Lower leg skin (tissue), 3 donors: ENCODE results near the gene PLCB1.

Experiments
- CTCF ChIP-seq, 3 donors: fragments of 450-650 bp; IDR thresholded peaks; one replicate each; pipeline ENCODE4 v1.5.1; 2016; ENCODE audit warnings: antibody characterized with exemption in 3 of 3, mild to moderate bottlenecking in 3 of 3, moderate library complexity in 2 of 3
- POLR2A ChIP-seq, 2 donors: fragments of 450-650 bp; IDR thresholded peaks; one replicate each; pipeline ENCODE4 v1.6.1; 2016 to 2017; ENCODE audit warnings: antibody characterized with exemption in 2 of 2, mild to moderate bottlenecking in 1 of 2, moderate library complexity in 1 of 2

- TF ChIP-seq CTCF (IDR thresholded peaks at IDR 0.05) (no peak), POLR2A (IDR thresholded peaks at IDR 0.05) (no peak)
These were observed 492.0 kb downstream of the PLCB1 start for GRCh38 chr20:8624046-8624445.
